GM18907 (cell line): ENCODE results near the gene MELTF.
A peak's percentile ranks its signal among the peaks of the same experiment; 100 is the strongest.

Experiments
- ATAC-seq: cut with Tn5 transposase; IDR thresholded peaks from one replicate; pipeline ENCODE4 v1.9.1; 2021; ENCODE audit warnings: mild to moderate bottlenecking, moderate library complexity; ENCODE audit not compliant: unreplicated experiment

The MELTF gene

DNA sequence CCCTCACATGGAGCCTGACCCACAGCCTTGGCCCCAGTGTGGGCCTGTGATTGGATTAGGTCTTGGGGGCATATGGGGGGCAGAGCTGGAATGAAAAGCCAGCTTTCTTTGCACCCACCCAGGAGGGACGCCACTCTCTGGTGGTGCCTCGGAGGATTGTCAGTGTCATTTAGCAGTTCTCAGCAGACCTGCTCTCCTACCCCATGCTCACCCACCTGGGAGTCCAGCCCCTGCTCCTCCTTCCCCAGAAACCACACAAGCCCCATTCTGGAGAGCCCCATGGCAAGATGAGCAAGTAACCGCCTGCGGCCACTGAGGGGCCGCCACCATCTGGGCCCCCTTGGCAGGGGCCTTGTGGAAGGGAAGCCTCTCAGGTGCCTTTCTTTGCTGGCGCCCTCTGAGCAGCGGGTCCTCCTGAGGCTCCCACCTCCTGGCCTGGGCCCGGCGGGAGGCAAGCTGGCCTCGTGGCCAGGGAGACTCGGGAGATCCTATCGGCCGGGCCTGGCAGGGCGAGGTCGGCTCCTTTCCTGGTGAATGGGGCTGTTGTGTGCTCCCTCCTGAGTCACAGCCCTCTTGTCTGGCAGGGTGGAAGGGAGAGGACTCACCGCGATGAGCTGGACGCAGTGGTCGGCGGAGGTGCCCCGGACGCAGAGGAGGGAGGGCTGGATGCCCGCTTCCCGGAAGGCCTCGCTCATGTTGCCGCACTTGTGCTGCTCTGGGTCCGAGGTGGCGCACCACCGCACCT, 2.3 kb downstream of the MELTF start:
- ATAC-seq: no peak

DNA sequence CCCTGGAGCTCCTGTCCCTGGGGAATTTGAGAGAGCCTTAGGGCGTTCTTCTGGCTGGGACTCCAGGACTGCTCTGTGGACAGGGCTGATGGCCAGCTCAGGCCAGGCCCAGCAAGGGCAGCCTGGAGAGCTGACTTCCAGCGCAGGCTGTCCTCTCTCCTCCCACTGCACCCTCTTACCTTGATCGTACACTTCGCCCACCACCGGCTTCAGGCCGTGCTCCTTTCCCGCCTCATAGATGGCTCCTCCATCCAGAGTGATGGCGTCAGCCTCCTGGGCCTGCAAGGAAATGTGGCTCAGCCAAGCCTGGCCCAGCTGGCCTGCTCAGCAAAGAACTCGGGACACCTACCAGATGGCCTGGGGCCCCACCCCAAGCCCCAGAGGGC, 3.1 kb downstream of the MELTF start:
- ATAC-seq: no peak

DNA sequence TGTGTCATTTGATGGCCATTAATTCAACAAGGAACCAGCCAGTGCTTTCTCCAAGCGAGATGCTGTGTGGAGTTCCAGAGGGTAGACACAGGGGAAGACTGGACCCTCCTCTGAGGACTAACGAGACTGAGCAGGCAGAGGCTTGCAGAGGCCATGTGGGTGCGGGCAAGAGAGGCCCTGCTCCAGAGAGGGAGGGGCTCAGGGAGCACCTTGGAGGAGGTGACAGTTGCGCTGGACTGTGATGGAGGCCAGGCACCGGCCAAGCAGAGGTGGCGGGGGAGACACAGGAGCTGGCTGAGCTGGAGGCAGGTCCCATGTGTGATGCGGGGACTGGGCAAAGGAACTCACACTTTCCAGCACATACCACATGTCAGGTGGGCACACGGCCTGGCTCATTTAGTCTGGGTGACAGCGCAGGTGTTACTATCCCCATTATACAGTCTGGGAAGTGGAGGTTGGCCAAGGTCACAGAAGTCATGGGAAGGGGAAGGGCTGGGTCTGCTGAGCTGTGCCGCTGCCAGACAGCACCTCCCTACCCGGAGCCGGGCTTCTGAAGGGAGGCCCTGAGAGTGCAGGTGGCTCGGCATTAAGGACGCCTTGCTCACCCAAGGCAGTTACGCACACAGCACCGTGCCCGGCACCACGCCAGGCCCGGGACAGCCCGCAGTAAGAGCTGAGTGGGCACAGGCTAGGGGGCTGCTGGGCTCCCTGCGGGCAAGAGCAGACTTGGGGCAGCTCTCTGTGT, 3.7 kb downstream of the MELTF start:
- no peak for ATAC-seq

DNA sequence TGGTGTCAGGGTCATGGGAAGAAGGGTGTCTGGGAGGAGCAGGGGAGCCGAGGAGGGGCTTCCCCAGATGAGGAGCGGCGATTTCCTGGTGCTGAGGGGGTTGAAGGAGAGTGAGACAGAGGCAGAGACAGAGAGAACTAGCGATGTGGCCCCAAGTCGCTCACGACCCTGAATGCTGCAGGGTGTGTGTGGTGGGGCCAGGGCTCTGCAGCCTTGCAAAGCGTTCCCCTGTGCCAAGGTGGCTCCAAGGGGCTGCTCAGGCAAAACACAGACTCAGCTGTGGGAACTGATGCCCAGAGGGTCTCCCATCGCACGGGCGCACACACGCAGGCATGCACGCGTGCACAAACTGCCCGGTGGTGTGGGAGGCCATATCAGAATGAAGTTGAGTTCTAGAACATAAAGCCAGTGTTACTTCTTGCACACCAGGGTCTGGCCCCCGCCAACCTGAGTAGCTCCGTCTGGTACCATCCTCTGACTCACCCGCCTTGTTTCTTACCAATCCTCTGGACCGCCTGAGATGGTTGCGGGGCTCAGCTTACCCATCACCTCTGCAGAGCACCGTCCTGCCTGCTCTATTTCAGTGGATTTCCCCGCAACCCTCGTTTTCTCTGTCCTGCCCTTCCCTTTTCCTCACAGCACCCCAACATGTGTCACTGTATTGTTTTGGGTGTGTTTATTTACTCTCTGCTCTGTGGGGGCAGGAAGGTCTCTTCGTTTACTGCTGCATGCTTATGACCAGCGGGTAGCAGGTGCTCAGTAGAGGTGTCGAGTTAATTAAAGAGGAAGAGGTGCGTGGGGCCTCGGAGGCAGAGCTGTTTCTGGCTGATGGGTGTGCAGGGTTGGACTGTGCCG, 4.5 kb downstream of the MELTF start:
- ATAC-seq: no peak

- no peak for ATAC-seq
Observed at GRCh38 chr3:197023998-197024651, 5.5 kb downstream of the MELTF start.

DNA sequence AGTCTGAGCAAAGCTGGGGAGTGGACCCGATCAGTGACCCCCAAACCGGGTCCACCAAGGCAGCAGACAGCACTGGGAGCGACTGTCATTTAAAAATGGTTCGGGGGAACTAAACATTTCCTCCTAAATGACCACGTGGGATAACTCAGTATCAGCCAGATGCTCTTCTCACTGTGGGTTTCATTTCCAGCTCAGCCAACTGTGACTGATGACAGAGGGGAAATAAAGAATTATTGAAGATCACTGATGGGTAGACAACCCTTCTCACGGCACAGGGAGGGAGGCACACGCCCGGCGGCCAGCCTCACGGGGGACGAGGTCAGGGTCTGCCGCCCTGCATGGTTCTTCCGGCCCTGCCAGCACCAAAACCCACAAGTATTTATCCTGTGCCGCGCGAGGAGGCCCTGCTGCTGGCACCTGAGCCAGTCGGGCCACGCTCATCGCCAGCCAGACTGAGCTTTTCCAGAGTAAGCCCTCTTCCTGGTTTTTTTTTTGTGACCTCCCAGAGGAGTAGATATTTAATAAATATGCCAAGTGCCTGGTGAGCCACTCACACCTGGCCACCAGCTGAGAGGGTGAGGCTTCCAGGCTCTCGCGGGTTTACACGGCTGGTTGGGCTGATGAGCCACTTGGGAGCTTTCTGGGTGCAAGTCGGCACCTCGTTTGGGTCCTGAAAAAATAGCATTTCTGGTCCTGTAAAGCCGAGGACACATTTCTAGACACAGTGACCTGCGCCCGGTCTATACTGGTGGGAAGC, 6.2 kb downstream of the MELTF start:
- peak; percentile 54 for ATAC-seq

DNA sequence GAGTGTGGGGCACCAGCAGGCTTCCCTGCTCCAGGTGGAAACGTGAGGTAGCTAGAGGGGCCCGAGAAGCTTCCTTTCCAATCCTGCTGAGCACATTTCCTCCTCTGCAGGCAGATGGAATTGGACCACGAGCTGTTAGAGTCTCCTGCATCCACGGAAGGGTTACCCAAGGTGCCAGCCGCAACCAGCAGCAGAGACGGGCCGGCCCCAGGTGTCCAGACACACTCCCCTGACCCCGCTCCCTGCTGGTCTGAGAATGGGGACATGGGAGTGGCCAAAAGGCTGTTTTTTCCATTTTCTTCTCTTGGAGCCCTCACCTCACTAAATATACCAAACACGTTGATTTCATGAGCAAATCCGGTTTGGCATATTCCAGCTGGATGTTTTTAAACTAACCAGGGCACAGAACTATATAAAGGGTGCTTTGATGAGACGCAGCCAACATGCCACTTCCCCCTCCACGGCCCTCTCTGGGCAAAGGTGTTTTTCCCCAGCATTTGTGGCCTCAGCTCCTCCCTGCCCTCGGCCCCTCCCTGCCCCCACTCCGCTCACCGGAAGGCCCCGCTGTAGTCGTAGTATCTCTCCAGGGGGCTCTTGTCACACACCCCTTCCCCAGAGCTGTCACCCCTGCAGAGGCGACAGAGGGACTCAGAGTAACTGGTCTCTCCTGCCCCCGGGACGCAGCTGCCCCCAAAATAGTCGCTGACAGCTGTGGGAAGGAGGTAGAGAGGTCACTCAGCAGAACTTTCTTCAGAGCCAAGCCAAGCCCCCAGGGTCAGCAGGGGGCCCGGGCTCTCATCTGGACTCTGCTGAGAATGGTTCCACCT, 7.0 kb downstream of the MELTF start:
- peak; percentile 33 for ATAC-seq

DNA sequence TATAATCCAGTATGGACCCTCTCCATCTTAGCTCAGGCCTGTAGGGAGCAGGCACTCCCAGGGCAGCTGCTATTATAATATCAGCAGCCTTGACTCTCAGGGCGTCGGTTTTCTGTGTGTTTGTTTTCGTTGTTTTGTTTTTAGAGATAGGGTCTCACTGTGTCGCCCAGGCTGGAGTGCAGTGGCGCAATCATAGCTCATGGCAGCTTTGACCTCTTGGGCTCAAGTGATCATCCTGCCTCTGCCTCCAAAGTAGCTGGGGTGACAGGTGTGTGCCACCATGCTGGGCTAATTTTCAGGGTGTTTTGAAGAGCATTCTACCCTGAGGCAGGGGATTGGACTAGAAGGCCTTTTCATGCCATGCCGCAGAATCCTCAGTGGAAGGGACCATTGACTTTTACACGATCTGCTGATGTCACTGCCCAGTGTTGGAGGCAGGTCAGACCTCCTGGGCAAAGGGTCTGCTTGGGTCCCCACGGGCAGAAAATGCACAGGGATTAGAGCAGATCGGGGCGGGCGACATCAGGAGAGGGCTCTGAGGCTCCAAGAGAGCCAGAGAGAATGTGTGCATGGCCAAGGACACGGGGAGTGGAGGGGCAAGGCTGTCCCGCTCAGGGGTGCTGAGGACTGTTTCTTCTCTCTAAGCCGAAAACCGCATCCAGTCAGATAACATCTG, 7.8 kb downstream of the MELTF start:
- ATAC-seq: no peak

DNA sequence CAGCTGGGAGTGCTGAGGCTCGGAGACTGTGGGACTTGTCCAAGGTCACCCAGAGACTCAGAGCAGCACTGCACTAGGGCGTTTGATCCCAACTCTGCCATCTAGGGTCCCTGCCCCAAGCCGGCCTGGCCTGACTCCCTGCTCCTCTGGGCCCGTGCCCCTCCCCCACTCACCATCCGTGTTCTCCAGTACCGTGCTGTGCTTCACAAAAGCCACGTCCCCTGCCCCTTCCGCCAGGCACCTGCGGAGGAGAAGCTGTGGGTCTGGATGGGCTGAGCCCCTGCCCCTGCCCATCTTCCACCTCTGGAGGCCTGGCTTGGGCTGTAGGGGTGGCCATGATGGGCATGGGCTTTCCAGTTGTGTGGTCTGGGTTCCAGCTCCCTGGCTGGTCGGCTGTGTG, 8.4 kb downstream of the MELTF start:
- ATAC-seq: no peak

DNA sequence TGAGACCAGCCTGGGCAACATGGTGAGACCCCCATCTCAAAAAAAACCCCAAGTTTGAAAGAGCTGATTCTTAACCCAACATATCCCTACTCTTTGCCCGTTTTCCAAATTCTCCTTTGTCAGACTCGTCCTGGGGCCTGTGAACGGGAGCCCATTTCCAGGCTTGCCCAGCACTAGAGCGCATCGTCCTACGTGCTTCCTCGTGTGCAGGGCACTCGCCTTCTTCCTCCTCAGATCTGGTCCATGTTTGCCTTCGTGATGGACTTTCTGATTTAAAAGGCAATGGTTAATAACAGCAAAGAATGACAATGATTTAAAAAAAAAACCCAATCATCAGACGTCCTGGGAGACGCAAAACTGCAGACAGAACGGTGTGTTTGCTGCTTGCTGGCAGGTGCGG, 10.1 kb downstream of the MELTF start:
- ATAC-seq: no peak

DNA sequence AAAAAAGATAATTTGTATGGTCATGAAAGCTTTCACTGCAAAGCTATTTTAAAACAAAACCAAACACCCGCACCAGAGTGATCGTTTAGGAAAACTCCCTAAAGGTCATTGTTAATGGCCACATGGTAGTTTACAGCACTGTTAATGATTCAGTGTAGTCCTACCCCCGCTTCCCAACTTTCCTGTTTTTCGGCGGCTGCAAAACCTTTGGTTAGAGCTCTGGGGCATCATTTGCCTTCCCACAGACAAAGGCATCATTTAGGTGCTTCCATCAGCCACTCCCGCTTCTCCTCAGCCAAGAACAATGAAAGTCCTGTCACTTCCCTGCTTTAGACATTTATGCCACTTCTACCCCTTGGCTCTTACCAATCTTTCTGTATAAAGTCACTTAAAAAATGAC, 10.6 kb downstream of the MELTF start:
- no peak for ATAC-seq

DNA sequence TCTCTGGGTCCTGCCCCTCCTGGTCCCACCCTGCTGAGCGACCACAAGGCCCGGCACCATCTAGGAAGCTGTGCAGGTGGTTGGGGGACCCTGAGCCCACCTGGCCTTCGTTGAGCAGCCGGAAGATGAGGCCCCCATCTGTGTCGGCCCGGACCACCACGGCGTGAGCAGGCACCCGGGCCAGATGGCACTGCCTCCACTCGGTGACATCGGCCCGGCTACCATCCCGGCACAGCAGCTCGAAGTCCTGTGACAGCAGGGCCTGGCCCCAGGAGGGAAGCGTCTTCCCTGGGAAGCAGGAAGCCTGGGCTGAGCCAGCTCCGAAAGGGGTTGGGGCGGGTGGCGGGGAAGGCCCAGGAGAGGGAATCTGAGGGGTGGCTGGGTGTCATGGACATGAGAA, 12.6 kb downstream of the MELTF start:
- no peak for ATAC-seq

GRCh38 chr3:197015790-197016736, 13.6 kb downstream of the MELTF start:
- no peak for ATAC-seq

DNA sequence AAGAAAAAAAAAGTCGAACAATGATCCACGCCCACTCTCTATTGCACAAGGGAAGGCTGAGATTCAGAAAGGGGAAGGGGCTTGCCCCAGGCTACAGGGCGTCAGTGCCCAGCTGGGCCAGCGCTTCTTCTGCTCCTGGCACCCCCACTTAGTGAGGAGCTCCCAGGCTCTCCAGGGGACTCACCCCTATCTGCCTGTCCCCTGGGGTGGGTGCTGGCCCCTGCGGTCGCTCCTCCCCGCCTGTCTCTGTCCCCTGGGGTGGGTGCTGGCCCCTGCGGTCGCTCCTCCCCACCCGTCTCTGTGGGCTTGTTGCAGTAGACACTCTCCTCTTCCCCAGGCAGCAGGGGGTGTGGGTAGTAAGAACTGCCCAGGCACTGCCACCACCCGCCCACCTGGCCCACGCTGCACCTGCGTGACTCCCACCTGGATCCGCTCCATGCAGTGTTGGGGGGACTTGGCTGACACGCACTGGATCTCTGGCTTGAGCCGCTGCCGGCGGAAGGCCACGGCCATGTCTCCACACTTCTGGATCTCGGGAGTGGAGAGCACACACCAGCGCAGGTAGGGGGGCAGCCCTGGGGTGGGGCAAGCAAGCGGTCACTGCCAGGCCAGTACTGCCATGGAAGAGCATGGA, 14.6 kb downstream of the MELTF start:
- no peak for ATAC-seq

DNA sequence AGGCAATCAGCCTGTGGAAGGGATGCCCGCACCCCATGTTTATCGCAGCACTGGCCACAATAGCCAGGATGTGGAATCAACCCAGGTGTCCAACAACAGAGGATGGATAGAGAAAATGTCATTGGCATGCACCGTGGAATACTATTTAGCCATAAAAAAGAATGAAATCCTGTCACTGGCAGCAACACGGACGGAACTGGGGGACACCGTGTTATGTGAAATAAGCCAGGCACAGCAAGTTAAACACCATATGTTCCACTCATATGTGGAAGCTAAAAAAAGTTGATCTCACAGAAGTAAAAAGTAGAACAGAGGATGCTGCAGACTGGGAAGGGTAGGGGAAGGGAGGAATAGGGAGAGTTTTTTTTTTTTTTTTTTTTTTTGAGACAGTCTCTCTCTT, 15.6 kb downstream of the MELTF start:
- ATAC-seq: no peak

- ATAC-seq: no peak
Observed at GRCh38 chr3:197012540-197012883, 17.1 kb downstream of the MELTF start.

- ATAC-seq: no peak
Observed at GRCh38 chr3:197011780-197012539, 17.7 kb downstream of the MELTF start.
